Large intestine (tissue), 3 donors: ENCODE measurements around the gene NTM. TPM values are rescaled to one million over a fixed set of nuclear protein-coding genes. Genes with fewer than 3 reads are reported as not detected.
"Not testable (repeated sequence)": the region's sequence is repeated elsewhere in the genome, so short reads cannot be mapped to it uniquely, and the experiment has no call there.

ENCODE experiments used
- DNase-seq, 2 donors: peaks; one replicate each; pipeline versions ENCODE4 v3.0.0 to v3.0.0-alpha.2; 2013
- H3K27ac ChIP-seq: one replicate; pipeline ENCODE4 v1.5.1; 2013; ENCODE audit warnings: low read length
- H3K27me3 ChIP-seq: 2 replicates; pipeline ENCODE4 v1.6.1; 2013; ENCODE audit warnings: low read length; ENCODE audit not compliant: control insufficient read depth, insufficient read depth
- H3K36me3 ChIP-seq: 2 replicates; pipeline ENCODE4 v1.6.1; 2013; ENCODE audit warnings: low read length; ENCODE audit not compliant: control insufficient read depth, insufficient read depth
- H3K4me1 ChIP-seq: one replicate; pipeline ENCODE4 v1.6.1; 2013; ENCODE audit warnings: low read length; ENCODE audit not compliant: control insufficient read depth, insufficient read depth
- H3K4me3 ChIP-seq: one replicate; pipeline ENCODE4 v1.5.1; 2013; ENCODE audit warnings: low read length
- H3K9me3 ChIP-seq: one replicate; pipeline ENCODE4 v1.6.1; 2013; ENCODE audit warnings: mild to moderate bottlenecking, low read depth, low read length, moderate library complexity; ENCODE audit not compliant: control insufficient read depth
- WGBS: methylation state at CpG from one replicate; pipeline ENCODE4 v1.1.5; 2013; ENCODE audit warnings: low lambda C conversion rate; ENCODE audit not compliant: insufficient coverage; 5-methylcytosine and 5-hydroxymethylcytosine counted together
- polyA plus RNA-seq: library from polyadenylated mRNA; unstranded; fragments of 120-200 nt; gene quantifications from one replicate; pipeline ENCODE4 v1.2.1, GENCODE V29; 2013

Gene NTM
- polyA plus RNA-seq, 1 donor: 17.2 TPM

DNA sequence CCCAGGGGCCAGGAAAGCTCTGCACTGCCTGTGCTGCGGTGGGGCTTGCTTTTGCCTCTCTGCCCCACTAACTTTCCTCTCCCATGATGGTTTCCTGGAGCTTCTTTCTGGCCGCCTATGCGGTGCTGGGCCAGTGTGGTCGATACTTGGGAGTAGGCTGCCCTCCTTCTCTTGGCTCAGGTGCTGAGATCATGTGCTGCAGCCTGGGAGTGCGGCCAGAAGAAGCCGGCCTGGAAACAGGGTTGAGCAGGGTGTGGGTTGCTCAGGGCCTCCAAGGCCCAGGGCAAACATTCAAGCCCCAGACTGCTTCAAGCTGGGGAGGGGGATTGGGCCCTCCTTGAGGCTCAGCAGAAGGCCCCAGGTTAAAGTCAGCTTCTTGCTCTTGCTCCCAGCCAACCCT, 125.0 kb downstream of the NTM start:
- H3K27ac ChIP-seq: no peak overlapping the region
- H3K36me3 ChIP-seq: no peaks in the 10 kb centered on the region
- no peak overlapping the region for H3K4me3 ChIP-seq
- H3K9me3 ChIP-seq: no peaks in the 10 kb centered on the region
- WGBS: no CpG with 5 or more reads among the region's 6 CpGs
- no peaks in the 10 kb centered on the region for H3K4me1 ChIP-seq
- no peak for DNase-seq
- H3K27me3 ChIP-seq: no peaks in the 10 kb centered on the region

DNA sequence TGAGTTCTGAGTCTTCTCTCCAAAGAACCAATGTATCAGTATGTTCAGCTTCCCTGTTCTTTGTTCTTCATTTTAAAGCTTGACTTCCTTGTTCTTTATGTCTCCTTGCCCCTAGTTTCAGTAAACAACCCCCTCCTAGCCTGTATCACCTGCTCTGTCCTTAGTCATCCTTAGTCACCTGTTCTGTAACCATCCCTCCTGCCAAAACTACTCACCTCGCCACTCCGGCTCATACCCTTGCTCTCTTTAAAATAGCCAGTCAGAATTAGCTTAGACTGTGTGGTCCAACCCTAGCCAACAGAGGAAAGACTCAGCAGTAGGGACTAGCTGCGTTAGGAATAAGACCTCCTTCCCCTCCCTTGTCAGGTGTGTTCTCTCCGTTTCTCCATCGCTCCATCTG, 127.3 kb downstream of the NTM start:
- H3K9me3 ChIP-seq, H3K4me3 ChIP-seq, H3K36me3 ChIP-seq, H3K27me3 ChIP-seq, H3K4me1 ChIP-seq, DNase-seq, H3K27ac ChIP-seq: not testable (repeated sequence)
- 100% methylated on average over 2 of the region's 5 CpGs for WGBS

DNA sequence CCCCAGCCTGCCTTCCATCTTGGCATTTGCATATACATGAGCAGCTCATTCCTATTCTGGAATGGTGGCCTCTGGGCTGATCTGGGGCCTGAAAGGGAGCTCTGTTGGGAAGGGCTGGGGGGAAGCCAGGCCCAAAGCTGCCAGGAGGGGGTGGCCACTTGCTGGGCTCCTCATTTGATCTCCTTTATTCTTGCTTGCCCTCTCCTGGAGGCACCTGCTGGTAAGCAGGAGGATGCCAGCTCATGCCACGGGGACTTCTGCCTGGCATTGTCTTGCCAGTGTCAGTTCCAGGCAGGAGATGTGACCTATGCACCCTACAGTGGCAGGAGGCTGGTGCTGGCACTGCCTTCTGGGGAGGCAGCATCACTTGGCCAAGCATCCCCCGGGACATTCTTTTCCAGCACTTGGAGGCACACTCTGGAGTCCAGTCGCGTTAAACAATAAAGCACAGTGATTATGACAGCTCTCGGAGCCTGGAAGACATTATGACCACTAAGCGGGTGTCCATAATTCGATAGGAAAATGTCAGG, 128.3 kb downstream of the NTM start:
- no peak overlapping the region for H3K27ac ChIP-seq

DNA sequence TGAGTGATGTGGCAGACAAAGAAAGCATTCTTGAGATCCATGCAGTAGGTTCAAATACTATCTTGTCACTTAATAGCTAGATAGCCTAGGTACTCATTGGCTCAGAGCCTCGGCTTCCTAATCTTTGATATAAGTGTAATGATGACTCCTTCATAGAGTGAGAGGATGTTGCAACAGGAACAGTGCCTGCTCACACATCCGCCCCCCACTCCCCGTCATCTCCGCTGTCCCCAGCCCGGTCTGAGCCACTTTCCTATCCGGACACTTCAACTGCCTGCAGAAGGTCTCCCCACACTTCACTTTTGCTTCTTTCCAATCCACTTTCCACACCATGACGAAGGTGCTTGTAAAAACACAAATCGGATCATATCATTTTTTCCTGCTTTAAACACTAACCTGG, 128.8 kb downstream of the NTM start:
- H3K4me3 ChIP-seq: no peak overlapping the region
- 100% methylated on average over 1 of the region's 8 CpGs for WGBS
- no peak for DNase-seq

More for the DNA sequence above, 128.3 kb downstream of the NTM start:
- Histone ChIP-seq H3K4me1 (no peaks in the 10 kb centered on the region), H3K27me3 (no peaks in the 10 kb centered on the region), H3K4me3 (no peak overlapping the region), H3K36me3 (no peaks in the 10 kb centered on the region), H3K9me3 (no peaks in the 10 kb centered on the region)
- no CpG with 5 or more reads among the region's 7 CpGs for WGBS
- DNase-seq: no peak

DNA sequence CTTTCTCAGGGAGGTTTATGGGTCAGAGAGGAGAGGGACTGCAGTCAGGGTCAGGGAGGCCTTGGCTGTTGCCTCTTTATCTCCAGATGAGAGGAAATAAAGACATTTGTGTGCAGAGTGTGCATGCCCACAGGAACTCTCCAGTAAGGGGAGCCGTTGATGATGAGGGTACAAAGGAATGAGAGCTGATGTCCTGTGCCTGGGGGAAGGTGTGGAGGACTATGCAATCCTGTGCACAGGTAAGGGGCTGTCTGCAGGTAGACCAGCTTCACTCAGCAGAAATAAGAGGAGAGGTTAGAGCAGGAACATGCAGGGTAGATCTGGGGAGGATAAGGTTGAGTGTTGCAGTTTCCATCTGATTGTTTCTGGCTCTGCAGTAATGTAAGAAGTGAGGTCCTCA, 132.6 kb downstream of the NTM start:
- no peaks in the 10 kb centered on the region for H3K9me3 ChIP-seq
- no peaks in the 10 kb centered on the region for H3K36me3 ChIP-seq
- H3K27ac ChIP-seq: no peak overlapping the region
- 33% methylated on average over 1 of the region's 1 CpG for WGBS
- no peaks in the 10 kb centered on the region for H3K27me3 ChIP-seq
- H3K4me1 ChIP-seq: no peaks in the 10 kb centered on the region
- no peak for DNase-seq
- H3K4me3 ChIP-seq: no peak overlapping the region

More for the DNA sequence above, 128.8 kb downstream of the NTM start:
- H3K27me3 ChIP-seq: no peaks in the 10 kb centered on the region
- no peaks in the 10 kb centered on the region for H3K4me1 ChIP-seq
- no peaks in the 10 kb centered on the region for H3K9me3 ChIP-seq
- no peak overlapping the region for H3K27ac ChIP-seq
- H3K36me3 ChIP-seq: no peaks in the 10 kb centered on the region

DNA sequence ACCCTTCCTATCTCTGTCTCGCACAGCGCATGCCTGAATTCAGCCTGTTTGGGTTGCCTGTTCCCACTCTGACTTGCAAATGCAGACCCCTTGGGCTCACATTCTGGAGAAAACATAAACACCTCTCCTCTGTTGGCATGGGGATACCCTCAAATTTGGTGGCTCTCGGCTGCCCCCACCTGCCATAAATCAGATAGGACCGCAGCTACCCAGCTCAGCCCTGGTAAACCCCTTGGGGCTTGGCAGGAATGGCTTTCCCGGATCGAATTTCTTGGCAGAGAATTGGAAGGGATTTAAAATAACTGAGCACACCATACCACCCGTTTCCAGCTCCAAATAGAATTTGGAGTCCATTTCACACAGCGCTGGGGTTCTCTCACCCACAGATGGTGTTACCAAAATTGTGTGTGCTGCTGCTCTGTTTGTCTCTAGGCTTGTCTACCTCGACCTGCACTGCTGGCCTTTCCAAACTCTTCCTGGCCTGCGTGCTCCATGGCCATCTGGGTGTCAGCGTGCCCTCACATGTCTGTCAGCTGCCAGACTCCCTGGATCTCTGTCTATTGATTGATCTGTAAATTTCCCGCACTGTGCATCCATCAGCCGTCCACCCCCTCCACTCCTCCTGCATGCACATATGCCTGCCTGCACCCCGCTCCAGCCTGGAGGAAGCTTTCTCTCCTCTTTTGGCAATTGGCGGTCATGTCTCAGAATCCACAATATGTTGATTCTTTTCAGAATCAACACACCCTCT, 134.0 kb downstream of the NTM start:
- H3K4me1 ChIP-seq: no peaks in the 10 kb centered on the region
- no peak overlapping the region for H3K27ac ChIP-seq
- H3K9me3 ChIP-seq: no peaks in the 10 kb centered on the region
- no peaks in the 10 kb centered on the region for H3K27me3 ChIP-seq
- DNase-seq: peak in 1 of 2 donors; percentile 6
- H3K4me3 ChIP-seq: no peak overlapping the region
- H3K36me3 ChIP-seq: no peaks in the 10 kb centered on the region
- WGBS: no CpG with 5 or more reads among the region's 15 CpGs

DNA sequence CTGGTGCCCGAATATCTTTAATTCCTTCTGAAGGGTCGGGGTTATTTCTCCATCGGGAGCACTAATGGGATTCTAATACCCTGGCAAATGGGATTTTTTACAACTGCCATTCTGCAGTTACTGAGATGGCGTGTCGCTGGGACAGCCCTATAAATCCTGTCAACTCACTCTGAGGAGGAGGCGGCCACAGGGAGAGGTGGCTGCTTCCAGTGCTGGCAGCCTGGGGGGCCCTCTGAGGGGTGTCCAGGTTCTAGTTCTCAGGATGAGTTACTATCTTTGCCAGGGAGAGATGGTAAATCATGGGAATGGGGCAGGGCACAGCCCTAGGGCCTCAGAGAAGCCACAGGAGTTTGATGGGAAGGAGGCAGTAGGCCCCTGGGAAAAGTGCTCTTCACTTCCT, 135.9 kb downstream of the NTM start:
- no CpG with 5 or more reads among the region's 6 CpGs for WGBS

DNA sequence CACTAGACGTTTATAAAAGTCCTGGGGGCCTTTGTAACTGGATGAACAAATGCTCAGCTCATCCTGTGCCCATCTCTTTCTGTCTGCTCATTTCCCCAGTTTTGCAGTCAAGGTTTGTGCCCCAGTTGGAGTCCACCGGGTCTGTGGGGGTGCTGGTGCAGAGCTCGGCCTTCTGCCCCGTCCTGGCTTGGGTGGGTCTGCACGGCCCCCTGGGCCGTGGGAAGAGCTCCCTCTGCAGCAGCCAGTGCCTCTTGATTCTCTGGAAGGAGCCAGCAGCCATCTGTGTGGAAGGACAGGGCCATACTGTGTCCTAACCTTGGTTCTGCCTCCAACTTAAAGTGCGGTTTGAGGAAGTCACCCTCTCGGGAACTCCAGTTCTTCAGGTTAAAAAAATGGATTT, 140.2 kb downstream of the NTM start:
- no peak for DNase-seq
- Histone ChIP-seq H3K27ac (no peak overlapping the region), H3K36me3 (no peaks in the 10 kb centered on the region), H3K4me3 (no peak overlapping the region), H3K27me3 (no peaks in the 10 kb centered on the region), H3K9me3 (no peaks in the 10 kb centered on the region), H3K4me1 (no peaks in the 10 kb centered on the region)
- 71% methylated on average over 3 of the region's 8 CpGs for WGBS

More for the DNA sequence above, 135.9 kb downstream of the NTM start:
- no peaks in the 10 kb centered on the region for H3K36me3 ChIP-seq
- H3K4me1 ChIP-seq: no peaks in the 10 kb centered on the region
- no peak overlapping the region for H3K4me3 ChIP-seq
- H3K9me3 ChIP-seq: no peaks in the 10 kb centered on the region
- H3K27me3 ChIP-seq: no peaks in the 10 kb centered on the region
- no peak for DNase-seq
- no peak overlapping the region for H3K27ac ChIP-seq

DNA sequence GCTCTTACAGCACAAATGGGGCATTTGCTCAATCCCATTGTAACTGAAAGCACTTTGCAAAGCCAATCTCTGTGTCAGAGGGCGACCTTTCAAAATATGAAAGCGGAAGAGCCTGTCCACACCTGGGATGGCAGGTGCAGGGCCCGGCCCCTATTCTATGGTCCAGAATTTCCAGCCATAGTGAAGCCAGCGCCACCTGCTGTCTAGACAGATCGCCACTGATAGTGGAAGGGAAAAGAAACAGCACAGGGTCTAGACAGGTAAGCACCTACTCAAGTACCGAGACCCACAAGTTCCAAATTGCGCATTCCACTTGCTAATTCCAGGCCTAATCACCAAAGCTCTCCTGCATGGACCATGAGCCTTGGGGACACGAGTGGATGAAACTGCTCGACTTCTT, 141.4 kb downstream of the NTM start:
- no peaks in the 10 kb centered on the region for H3K9me3 ChIP-seq
- no peak overlapping the region for H3K27ac ChIP-seq
- DNase-seq: peak in 1 of 2 donors; percentile 10
- no CpG with 5 or more reads among the region's 9 CpGs for WGBS
- H3K4me1 ChIP-seq: no peaks in the 10 kb centered on the region
- no peak overlapping the region for H3K4me3 ChIP-seq
- H3K27me3 ChIP-seq: no peaks in the 10 kb centered on the region
- no peaks in the 10 kb centered on the region for H3K36me3 ChIP-seq

DNA sequence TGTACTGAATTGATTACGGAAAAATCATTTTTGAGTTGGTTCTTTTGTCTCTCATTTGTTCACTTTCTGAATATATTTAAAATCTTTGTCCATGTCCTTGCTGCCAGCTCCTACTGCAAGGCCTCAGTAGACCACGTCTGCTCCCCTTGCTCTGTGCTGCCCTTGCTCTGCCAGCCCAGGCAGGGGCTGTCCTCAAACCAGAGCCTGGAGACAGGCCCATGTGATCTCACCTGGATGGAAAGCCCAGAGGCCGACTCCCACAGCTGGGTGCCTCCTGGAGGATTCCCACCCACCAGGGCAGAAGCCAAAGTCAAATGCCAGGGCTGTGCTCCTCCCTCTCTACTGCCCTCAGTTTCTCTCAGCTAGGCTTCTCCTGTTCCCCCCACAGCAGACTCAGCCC, 141.8 kb downstream of the NTM start:
- Histone ChIP-seq H3K36me3 (no peaks in the 10 kb centered on the region), H3K4me3 (no peak overlapping the region), H3K27me3 (no peaks in the 10 kb centered on the region), H3K9me3 (no peaks in the 10 kb centered on the region), H3K27ac (no peak overlapping the region), H3K4me1 (no peaks in the 10 kb centered on the region)
- no peak for DNase-seq
- no CpG with 5 or more reads among the region's 3 CpGs for WGBS

DNA sequence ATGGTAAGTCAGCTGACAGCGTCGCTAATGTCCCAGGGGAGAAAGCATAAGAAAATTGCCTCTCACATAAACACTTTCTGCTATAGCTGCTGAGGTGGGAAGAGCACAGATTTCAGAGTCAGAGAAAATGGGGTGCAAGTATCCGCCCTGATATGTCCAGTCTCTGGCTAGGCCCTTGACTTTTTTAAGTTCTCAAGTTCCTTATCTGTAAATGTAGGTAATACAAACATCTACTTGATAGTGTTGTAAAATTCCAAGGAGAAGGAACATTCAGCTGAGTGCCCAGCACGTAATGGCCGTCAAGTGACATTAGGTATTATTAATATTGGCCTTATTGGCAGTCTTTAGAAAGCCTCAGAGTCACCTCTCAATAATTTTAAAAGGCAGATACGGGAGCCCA, 143.6 kb downstream of the NTM start:
- H3K27me3 ChIP-seq: no peaks in the 10 kb centered on the region
- H3K36me3 ChIP-seq: no peaks in the 10 kb centered on the region
- H3K27ac ChIP-seq: no peak overlapping the region
- no peak for DNase-seq
- H3K4me1 ChIP-seq: no peaks in the 10 kb centered on the region
- H3K4me3 ChIP-seq: no peak overlapping the region
- WGBS: no CpG with 5 or more reads among the region's 6 CpGs
- no peaks in the 10 kb centered on the region for H3K9me3 ChIP-seq
